HG02884 (cell line): Measurements from ENCODE around the gene YY1.
"Not testable (repeated sequence)": the region's sequence is repeated elsewhere in the genome, so short reads cannot be mapped to it uniquely, and the experiment has no call there.

Source experiments
- ATAC-seq: cut with Tn5 transposase; IDR thresholded peaks from one replicate; pipeline ENCODE4 v1.9.1; 2021; ENCODE audit warnings: mild to moderate bottlenecking, moderate library complexity; ENCODE audit not compliant: unreplicated experiment

Gene YY1

DNA sequence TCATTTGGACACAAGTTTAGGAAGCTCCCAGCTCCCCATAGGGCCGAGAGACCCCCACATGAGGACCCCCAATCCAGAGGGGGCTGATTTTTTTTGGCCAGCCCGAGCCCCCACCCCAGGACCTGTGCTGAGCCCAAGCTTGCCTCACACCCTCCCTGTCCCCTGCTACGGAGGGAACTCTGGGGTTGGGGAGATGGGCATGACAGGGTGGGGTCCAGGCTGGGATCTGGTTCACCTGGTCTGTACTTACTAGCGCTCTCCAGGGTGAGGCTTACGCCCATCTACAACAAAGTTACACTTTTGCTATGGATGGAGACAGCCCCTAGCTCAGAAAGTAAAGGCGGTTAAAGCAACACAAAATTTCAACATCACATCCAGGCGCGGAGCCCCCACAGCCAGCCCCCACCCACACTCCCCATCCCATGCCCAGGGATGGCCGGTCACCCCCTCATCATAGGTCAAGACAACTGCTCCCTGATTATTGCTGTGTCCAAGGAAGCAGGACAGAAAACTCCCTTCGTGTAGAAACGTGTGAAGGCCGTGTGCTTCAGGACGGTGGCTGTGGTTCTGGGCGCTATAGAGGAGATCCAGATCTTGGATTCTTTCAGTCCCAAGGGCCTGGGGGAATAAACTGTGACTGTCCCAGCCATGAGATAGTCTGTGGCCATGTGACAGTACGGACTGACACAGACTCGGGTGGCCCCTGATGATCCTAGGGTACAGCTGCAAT, 56.6 kb downstream of the YY1 start:
- ATAC-seq = no peak

DNA sequence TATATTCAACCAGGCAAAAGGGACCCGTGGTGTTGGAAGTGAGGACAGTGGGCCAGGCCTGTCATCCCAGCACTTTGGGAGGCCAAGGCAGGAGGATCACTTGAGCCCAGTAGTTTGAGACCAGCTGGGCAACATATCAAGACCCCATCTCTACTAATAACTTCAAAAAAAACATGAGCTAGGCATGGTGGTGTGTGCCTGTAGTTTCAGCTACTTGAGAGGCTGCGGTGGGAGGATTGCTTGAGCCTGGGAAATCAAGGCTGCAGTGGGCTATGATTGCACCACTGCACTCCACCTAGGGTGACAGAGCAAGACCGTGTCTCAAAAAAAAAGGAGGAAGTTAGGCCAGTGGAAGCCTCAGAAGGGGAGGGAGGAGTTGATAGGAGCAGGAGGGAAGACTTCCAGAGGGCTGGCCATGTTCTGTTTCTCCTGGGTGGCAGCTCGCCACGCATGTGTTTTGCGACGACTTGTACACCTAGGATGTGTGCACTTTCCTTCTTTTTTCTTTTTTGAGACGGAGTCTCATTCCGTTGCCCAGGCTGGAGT, 57.2 kb downstream of the YY1 start:
- ATAC-seq = no peak

DNA sequence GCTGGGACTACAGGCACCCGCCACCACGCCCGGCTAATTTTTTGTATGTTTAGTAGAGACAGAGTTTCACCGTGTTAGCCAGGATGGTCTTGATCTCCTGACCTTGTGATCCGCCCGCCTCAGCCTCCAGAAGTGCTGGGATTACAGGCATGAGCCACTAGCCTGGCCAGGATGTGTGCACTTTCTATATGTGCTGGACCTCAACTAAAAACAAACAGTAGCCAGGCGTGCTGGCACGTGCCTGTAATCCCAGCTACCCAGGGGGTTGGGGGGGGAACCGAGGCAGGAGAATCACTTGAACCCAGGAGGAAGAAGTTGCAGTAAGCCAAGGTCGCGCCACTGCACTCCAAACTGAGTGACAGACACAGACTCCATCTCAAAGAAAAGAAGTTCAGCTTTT, 57.8 kb downstream of the YY1 start:
- not testable (repeated sequence) for ATAC-seq

DNA sequence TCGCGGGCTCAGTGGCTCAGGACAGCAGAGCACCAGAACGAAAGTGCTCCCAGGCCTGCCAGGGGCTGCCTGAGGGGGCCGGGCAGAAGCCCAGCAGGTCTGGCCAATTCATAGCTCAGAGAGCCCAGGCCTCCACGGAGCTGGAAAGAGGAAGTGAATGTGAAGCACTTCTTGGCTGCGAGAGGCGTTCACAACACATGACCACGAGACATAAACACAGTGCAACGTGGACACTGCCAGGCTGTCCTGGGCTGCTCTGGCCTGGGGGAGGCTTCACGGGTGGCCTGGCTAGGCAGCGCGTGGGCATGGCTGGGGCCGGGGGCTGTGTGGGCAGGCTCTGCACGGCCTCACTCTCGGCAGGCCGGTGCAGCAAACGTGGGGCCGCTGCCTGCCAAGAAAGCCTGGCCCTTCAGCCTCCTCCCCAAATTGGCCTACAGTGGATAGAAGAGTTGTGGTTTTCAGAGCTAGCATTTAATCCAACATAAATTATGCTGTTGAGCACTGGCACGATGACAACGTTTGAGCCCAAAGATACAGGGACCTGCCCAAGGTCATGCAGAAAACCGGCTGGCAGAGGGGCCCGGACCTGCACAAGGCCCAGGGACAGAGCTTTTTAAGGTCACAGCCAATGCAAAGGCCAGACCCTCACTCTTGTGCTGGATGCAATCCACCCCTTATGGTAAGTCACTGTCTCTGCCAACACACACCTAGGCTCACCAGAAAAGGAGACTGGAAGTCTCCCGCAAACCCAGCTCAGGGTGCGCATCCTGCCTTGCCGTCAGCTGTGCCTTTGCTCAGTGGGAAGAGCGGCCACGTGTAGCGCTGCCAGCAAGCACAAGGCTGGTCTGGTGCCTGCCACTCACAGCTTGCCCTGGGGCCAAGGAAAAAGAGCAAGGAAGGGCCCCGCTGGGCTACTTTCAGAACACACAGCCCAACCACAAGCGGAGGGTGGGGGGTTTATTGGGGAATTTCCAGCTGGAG, 58.7 kb downstream of the YY1 start:
- ATAC-seq = peak; percentile 92

DNA sequence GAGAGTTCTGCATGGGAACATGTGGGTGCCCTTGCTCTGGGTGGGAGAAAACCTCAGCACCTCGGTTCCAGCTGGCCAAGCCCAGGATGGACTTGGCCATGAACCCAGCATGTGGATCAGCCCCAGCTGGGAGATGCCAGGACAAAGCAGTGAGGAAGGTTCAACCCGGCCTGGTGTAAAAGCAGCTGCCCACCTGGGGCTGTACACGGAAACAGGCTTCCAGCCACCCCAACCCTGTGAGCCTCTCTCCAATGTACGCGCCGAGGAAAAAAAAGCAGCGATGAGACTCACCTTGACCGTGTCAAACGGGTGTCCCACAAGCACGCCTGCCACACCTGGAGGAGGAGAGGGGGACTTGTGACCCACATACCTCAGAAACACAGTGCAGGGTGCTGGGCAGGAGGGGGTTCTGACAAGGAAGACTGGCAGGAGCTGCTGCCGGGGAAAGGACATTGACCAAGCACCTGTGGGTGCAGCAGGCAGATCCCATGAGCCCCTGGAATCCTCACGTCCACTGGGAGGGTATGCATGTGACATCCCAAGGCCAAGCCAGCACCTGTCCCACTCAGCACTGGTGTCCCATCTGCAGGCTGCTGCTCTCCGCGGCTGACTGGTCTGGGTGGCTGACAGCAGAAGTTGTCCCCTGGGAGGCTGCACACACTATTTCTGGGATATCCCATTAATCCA, 59.8 kb downstream of the YY1 start:
- no peak for ATAC-seq

DNA sequence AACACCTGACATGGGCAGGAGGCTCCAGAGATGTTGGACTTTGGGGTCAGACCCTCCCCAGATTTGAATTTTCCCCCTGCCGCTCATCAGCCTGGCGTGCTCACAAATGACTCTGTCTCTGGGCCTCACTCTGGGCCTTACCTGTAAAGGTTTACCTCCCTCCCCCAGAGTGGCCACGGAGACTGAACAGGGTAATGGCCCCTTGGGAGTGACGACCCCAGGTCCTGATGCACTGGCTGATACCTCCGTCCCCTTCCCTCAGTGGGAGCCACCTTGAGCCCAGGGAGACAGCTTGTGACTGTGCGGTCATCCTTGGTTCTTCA, 60.3 kb downstream of the YY1 start:
- no peak for ATAC-seq

DNA sequence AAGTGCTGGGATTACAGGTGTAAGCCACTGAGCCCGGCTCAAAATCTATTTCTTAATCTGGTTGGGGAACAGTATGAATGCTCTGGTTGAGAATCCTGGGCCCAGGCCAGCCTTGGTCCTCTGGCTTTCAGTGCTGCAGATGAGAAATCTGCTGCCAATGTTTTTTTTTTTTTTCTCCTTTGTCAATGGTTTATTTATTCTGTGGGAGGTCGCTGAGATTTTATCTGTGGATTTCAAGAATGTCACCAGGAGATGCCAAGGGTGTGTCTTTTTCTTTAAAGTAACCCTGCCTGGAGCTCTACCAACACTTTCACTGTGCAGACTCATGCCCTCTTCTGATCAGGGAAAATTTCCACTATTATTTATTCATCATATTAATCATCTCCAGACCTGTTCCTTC, 63.7 kb downstream of the YY1 start:
- no peak for ATAC-seq

DNA sequence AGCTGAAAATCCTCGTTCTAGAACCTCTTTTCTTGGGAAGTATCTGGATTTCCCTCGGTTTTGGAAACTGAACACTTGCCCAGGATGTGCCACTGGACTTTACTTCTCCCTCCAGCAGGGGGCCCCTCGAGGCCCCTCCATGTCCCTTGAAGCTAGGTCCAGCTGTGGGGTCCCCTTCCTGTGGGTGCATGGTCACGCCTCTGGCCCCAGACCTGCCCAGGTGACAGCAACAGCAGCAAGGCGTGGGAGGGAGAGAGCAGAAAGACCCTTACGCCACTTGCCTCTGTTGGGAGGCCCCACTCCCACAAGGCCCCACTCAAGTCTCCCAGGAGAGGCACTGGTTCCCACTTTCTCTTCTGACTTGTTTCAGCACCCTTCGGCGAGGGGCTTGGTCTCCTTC, 64.2 kb downstream of the YY1 start:
- no peak for ATAC-seq

DNA sequence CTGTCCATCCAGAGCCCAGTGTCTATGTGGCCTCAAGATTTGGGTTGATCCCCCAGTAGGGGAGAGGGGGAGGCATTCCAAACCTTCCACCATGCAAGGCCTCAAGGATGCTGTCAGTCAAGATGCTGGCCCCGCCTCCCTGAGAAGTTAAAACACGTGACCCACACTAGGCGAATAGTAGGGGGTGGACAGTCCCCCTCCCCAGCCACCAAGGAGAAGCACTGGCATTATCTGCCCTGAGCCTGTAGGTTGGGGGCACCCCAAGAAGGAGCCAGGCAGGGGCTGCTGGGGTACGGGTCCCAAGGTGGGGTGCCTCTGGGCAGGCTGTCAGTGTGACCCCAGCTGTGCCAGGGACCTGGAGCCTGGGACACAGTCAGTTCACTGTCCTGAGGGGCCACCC, 65.0 kb downstream of the YY1 start:
- no peak for ATAC-seq

DNA sequence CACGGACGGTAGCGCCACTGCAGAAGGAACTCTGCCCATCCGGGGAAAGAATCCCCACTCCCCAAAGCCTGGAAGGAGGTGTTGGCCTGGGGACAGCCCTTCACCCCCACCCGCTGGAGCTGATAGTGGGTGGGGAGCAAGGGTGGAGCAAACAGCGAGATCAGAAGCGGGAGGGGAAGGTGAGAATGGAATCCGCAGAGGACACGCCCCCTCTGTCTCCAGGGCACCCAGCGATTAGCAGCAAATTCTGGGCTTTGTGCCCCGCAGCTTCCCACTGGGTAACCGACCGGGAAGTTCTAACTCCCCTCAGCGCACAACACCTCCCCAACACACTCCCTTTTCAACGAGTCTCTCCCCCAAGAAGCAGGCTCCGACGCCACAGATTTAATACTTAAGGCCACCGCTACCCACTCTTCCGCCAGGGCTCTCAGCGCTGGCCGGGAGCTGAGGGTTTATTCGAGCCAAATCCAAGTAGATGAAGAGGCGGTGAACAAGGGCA, 65.9 kb downstream of the YY1 start:
- ATAC-seq = no peak

DNA sequence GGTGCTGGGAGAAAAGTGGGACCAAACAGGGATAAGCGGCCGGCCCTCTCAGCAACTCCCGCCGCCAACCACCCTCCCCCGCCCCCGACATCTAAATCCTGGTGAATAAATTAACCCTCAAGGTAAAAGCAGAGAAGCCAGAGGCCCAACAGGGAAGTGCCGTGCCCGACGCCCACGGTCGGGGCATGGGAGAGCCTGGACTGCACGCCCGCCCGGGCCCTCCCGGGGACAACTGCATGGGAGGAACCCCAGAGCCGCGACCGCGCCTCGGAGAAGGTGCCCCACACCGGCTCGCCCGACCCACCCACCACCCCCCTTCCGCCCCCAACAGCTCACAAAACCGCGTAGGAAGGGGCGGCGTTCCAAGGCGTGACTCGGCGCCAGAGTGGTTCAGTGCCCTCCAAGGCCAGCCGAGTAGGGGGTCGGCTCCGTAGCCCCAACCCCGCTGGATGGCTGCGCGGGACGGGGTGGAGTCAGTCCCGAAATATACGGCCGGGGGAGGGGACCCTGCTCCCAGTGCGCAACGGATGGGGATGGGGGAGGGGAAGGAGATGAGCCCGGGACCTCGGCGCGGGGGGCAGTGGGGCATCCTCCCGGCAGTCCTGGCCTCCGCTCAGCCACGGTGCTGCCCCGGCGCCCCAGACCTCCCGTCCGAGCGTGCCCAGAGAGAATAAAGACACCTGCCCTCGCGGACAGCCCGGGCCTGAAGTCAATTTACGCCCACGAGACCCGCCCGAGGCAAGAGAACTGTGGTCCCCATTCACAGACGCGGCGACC, 66.6 kb downstream of the YY1 start:
- no peak for ATAC-seq

DNA sequence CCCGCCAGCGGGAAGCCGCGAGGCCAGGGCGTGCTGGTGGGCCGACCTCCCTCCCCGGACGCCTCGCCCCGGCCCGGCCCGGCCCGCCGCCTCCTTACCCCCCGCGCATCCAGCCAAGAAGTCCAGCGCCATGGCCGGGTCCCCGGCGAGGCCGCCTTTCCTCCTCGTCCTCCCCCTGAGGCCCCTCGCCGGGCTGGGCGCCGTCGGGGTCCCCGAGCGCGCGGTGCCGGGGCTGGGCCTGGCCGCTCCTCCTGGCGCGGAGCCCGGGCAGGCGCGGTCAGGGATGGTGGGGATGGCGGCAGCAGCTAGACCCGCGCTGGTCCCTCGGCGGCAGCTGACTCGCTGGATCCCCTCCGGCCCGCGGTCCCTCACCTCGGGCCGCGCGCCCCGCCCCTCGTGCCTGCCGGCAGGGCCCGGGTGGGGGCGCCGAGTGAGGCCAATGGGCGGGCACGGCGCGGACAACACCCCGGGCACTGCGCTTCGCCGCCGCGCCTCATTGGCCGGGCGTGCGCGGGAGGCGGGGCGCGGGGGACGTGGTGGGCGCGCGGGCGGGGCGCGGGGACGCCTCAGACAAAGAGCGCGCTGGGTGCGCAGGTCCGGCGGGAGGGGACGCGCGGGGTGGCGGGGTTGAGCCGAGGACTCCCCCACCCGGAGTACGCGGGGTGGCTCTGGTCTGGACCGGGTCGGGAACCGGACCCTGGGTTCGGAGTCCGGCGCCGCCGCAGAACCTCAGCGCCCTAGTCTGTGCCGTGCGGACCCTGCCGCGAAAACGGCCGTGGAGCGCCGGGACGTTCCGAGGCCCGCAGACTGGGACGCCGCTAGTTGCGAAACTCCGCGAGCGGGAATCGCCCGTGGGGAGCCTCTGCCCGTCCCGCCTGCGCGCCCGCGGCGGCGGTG, 67.4 kb downstream of the YY1 start, which contains the start of gene SLC25A29:
TSS of gene SLC25A29 (minus strand) at position 344 of the 897 bp plus-strand sequence. CDS start at position 132, 212 bp downstream.
- ATAC-seq = peak; percentile 81

DNA sequence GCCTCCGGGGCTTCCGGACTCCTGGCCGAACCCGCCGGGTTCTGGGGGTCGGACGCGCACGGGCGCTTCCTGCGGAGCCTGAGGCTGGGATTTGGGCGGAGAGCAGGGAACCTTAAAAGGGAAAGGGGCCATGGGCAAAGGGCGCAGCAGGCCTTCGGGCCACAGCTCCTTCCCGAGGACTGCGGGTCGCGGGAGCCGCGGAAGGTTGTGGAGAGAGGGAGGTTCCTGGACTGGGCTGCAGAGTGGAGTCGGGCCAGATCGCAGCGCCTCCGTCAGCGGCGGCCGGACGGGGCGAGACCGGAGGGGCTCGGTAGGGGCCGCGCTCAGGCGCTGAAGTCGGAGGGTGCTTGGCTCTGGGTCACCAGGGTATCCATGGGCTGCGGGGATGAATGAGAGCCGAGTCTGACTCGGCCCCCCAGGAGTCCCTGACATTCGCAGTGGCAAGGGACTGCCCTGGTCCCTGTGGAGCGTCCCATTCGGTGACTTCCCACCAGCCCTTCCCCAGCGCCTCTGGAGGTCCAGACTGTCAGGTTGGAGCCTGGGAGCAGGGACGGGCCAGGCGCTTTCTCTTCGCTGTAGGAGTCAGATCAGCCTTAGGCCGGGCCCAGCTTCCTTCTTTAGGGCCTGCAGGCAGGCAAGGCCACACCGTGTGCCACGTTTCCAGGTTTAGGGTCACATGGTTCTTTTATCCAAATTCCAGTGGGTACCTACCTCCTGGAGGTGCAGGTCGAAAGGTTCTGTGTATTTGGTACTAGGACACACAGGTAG, 68.2 kb downstream of the YY1 start:
- peak; percentile 9 for ATAC-seq

DNA sequence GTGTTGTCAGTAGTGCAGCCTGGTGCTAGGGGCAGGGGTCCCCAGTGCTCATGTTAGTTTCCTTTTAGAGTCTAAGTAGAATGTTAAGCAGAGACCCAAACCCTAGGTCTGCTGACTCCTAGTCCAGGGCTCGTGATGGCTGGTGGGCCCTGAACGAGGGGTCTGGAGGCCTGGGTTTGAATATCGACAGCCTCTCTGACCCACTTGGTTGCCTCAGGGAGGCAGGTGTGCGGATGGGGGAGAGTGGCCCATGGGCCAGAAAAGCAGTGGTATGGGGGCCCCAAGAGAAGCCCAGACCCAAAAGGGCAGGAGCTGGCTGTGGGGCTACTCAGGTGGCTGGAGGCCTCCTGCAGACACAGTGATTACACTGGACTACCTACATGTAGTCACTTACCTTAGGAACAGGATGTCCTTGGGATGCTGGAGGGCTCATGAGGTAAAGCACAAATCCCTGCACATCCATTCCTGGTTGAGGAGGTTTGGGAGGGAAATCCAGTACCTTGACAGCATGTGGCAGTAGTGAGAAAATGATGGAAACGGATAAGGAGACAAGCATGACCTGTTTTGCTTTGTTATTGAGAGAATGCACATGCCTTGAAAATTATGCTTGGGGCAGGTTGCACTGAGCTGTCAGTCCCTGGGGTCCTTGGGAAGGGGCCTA, 69.0 kb downstream of the YY1 start:
- ATAC-seq = no peak

DNA sequence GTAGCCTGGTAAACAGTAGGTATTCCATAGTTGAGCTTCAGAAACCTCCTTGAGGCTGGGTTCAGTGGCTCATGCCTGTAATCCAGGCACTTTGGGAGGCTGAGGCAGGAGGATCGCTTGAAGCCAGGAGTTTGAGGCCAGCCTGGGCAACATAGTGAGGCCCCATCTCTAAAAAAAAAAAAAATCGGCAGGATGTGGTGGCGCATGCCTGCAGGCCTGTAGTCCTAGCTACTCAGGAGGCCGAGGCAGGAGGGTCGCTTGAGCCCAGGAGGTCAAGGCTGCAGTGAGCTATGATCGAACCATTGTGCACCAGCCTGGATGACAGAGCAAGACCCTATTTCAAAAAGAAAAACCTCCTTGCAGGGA, 69.5 kb downstream of the YY1 start:
- not testable (repeated sequence) for ATAC-seq

DNA sequence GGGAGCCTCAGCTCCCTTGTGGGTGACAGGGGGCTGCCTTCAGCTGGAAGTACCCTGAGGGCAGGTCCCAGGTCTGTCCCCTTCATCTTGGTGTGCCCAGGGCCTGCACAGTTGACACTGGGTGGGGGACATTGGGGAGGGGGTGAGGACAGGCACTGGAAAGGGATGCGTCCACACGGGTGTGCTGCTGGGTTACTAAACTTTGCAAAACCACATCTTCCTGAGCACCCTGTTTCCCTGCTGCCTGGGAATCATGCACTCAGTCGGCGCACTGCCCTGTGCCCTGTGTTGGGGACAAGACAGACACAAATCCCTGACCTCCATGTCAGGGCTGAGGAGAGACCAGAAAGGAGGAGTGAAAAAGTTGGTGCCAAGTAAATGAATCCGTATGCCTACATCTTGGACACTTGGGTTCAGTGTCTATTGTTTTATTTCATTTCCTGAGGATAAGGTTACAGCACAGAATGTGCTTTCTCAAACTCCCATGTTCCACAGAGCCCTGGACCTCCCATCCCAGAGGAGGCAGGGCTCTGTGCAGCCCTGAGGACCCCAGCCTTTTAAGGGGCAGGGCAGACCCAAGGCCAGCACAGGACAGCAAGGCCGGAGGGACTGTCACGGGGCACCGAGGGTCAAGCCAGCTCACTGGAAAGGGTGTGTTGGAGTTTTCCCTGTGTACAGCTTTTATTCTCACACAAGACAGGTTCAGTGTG, 70.2 kb downstream of the YY1 start:
- ATAC-seq = no peak

DNA sequence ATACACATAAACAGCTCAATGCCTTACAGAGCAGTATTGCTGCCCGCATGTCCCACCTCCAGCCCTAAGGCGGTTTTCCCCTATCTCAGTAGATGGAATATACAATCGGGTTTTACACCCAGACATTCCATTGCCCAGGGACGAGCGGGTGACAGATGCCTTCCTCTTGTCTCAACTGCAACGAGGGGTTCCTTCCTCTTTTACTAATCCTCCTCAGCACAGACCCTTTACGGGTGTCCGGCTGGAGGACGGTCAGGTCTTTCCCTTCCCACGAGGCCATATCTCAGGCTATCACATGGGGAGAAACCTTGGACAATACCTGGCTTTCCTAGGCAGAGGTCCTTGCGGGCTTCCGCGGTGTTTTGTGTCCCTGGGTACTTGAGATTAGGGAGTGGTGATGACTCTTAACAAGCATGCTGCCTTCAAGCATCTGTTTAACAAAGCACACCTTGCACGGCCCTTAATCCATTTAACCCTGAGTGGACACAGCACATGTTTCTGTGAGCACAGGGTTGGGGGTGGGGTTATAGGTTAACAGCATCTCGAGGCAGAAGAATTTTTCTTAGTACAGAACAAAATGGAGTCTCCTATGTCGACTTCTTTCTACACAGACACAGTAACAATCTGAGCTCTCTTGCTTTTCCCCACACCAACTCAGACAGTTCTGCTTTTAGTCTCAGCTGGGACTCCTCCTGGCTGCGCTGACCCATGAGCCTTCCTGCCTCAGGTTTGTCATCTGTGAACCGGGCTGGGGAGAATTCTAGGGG, 73.3 kb downstream of the YY1 start:
- ATAC-seq = not testable (repeated sequence)
